Spleen (tissue), 11 donors: ENCODE measurements around the gene NDUFAF4. TPM values are rescaled to one million over a fixed set of nuclear protein-coding genes. Genes with fewer than 3 reads are reported as not detected.

ENCODE experiments used
- DNase-seq: peaks from one replicate; pipeline ENCODE4 v3.0.0-alpha.2; 2020
- H3K27ac ChIP-seq, 8 donors: fragments of 200-600 bp; sonication (generic) in 7 of 8; 1 replicate in 4 of 8; 2 replicates in 4 of 8; pipeline versions ENCODE4 v1.5.0 to v1.8.0; 2016 to 2021; ENCODE audit warnings: inconsistent platforms in 4 of 8, mild to moderate bottlenecking in 4 of 8, moderate library complexity in 1 of 8
- H3K27me3 ChIP-seq, 7 donors: fragments of 200-600 bp; sonication (generic) in 6 of 7; replicated peaks in 1 of 7; 1 replicate in 4 of 7; 2 replicates in 3 of 7; pipeline versions ENCODE4 v1.5.0 to v1.8.0; 2016 to 2021; ENCODE audit warnings: inconsistent platforms in 3 of 7, mild to moderate bottlenecking in 1 of 7
- H3K36me3 ChIP-seq, 6 donors: fragments of 200-600 bp; sonication (generic) in 5 of 6; 1 replicate in 4 of 6; 2 replicates in 2 of 6; pipeline versions ENCODE4 v1.5.0 to v1.8.0; 2016 to 2021; ENCODE audit warnings: inconsistent platforms in 2 of 6
- H3K4me1 ChIP-seq, 6 donors: fragments of 200-600 bp; sonication (generic) in 5 of 6; 1 replicate in 3 of 6; 2 replicates in 3 of 6; pipeline versions ENCODE4 v1.5.0 to v1.8.0; 2016 to 2021; ENCODE audit warnings: inconsistent platforms in 3 of 6
- H3K4me3 ChIP-seq, 8 donors: fragments of 200-600 bp; sonication (generic) in 7 of 8; 1 replicate in 4 of 8; 2 replicates in 4 of 8; pipeline versions ENCODE4 v1.5.0 to v1.8.0; 2016 to 2021; ENCODE audit warnings: inconsistent platforms in 4 of 8, mild to moderate bottlenecking in 4 of 8, moderate library complexity in 2 of 8
- H3K9me3 ChIP-seq, 8 donors: fragments of 200-600 bp; sonication (generic) in 7 of 8; 1 replicate in 4 of 8; 2 replicates in 4 of 8; pipeline versions ENCODE4 v1.5.0 to v1.8.0; 2016 to 2021; ENCODE audit warnings: inconsistent platforms in 4 of 8
- POLR2A ChIP-seq, 3 donors: fragments of 450-650 bp; IDR thresholded peaks; one replicate each; pipeline ENCODE4 v1.5.1; 2017; ENCODE audit warnings: antibody characterized with exemption in 3 of 3, mild to moderate bottlenecking in 1 of 3
- POLR2AphosphoS5 ChIP-seq, 3 donors: sonication (generic); formaldehyde crosslinking; IDR thresholded peaks; one replicate each; pipeline ENCODE4 v1.5.1; 2017; ENCODE audit warnings: antibody characterized with exemption in 3 of 3
- WGBS, 5 donors: extraction: QIAGEN DNeasy Blood & Tissue Kit in 3 of 5; methylation state at CpG; one replicate each; pipeline versions ENCODE4 v1.1.5 to v1.1.7; 2013 to 2018; 5-methylcytosine and 5-hydroxymethylcytosine counted together
- intact Hi-C: fragments of 100-400 bp; cut with DNase I; formaldehyde crosslinking; loops from one replicate; pipeline ENCODE4 v1.15.0; 2023; ENCODE audit warnings: low total_unique reads
- polyA plus RNA-seq, 3 donors: library from polyadenylated mRNA; stranded (reverse); fragments of 200-250 nt; gene quantifications; one replicate each; pipeline ENCODE4 v1.2.1, GENCODE V29; 2013
- small RNA-seq, 4 donors: library from RNA; depleted of rRNA; stranded (forward); fragments of <200 nt; gene quantifications; one replicate each; pipeline ENCODE3, GENCODE V24; 2016
- total RNA-seq, 7 donors: library from RNA; depleted of rRNA in 3 of 7; stranded (reverse); fragments of >200 nt in 3 of 7; fragmentation: NEBNext Ultra II Directional in 4 of 7; extraction: Animal tissue kit (Norgen Biotek cat#: 25700) in 4 of 7; gene quantifications; one replicate each; pipeline versions ENCODE4 v1.1.0 to v1.2.1, GENCODE V29; 2016 to 2021
- TF ChIP-seq, protein P1 (sequence below), 11 experiments: fragments of 200-600 bp in 7 of 11; fragments of 450-650 bp in 4 of 11; sonication (generic) in 4 of 11; IDR thresholded peaks in 8 of 11; conservative IDR thresholded peaks in 3 of 11; 1 replicate in 7 of 11; 2 replicates in 4 of 11; pipeline versions ENCODE4 v1.4.0 to v1.8.0; 2016 to 2021; ENCODE audit warnings: antibody characterized with exemption in 11 of 11, inconsistent platforms in 4 of 11, mild to moderate bottlenecking in 1 of 11
- donor health status: healthy with polysubstance abuse.
- donor health status: DM: no; HTN: no; CAD: no; lungs with moderate emphysema.
- donor health status: DM: no; HTN: no; CAD: no.
- donor health status: Bipolar disorder and iron deficiency.
- donor health status: healthy.
- donor health status: DM: no; HTN: no; CAD: no.
- donor health status: DM: yes; HTN: yes; CAD: no.

The NDUFAF4 gene
- total and polyA plus RNA-seq, 10 donors, result 10.1 to 42.1 (median 31.9) TPM

DNA sequence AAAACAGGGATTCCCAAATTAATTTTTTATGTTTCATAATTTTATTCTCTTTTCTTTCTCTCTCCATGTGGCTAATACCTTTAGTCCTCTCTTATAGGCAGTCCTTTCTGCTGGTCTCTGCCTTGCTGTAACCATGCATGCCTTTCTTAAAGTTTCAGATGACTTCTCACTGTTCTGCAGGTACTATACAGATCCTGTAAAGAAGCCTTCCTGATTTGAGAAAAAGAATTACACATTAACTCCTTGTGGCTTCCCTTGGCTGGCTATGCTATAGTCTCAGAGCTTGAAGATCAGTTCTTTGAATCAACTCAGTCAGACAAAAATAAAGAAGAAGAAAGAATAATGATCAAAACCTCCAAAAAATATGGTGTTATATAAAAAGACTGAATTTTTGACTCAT, 53.2 kb downstream of the NDUFAF4 start:
- DNase-seq, result no peak
- TF ChIP-seq POLR2A (IDR thresholded peaks at IDR 0.05) (no peak), POLR2AphosphoS5 (IDR thresholded peaks at IDR 0.05) (no peak)
- TF ChIP-seq, protein P1, sequence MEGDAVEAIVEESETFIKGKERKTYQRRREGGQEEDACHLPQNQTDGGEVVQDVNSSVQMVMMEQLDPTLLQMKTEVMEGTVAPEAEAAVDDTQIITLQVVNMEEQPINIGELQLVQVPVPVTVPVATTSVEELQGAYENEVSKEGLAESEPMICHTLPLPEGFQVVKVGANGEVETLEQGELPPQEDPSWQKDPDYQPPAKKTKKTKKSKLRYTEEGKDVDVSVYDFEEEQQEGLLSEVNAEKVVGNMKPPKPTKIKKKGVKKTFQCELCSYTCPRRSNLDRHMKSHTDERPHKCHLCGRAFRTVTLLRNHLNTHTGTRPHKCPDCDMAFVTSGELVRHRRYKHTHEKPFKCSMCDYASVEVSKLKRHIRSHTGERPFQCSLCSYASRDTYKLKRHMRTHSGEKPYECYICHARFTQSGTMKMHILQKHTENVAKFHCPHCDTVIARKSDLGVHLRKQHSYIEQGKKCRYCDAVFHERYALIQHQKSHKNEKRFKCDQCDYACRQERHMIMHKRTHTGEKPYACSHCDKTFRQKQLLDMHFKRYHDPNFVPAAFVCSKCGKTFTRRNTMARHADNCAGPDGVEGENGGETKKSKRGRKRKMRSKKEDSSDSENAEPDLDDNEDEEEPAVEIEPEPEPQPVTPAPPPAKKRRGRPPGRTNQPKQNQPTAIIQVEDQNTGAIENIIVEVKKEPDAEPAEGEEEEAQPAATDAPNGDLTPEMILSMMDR (IDR thresholded peaks at IDR 0.05 in 8 of 11, conservative IDR thresholded peaks at IDR 0.05 in 3 of 11), result no peak
- Histone ChIP-seq H3K4me3 (no peak overlapping the region), H3K4me1 (no peaks in the 10 kb centered on the region), H3K27me3 (peaks cover 0 to 6% (median 0%) of the 10 kb centered on the region in 7 donors), H3K36me3 (no peaks in the 10 kb centered on the region), H3K27ac (no peak overlapping the region), H3K9me3 (peaks cover 0 to 37% (median 14%) of the 10 kb centered on the region in 8 donors)
- intact Hi-C loops, result no loop called here

DNA sequence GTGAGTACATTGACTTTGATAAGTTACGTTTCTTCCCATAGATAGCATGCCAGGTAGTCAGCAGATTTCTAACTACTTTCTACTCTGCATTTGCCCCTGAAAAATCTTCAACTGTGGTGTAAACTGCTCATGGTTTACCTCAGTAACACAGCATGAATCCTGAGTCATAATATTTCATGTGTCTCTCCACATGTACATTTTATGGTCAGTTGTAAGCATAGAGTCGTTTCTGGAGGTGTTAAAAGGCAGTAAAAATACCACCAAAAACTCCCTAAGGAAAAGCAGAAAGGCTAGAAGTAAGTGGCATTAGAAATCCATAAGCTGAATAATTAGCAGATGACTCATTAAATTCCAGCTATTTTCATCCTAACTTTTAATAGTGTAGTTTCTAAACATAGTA, 56.3 kb downstream of the NDUFAF4 start:
- no peak for DNase-seq
- H3K4me1 ChIP-seq, result peaks cover 3 to 19% (median 14%) of the 10 kb centered on the region in 6 donors
- no peaks in the 10 kb centered on the region for H3K36me3 ChIP-seq
- WGBS, 5 donors, result 48 to 71% (median 54%) methylated on average over 2 of the region's 2 CpGs
- peaks cover 0 to 33% (median 11%) of the 10 kb centered on the region in 7 donors for H3K27me3 ChIP-seq
- TF ChIP-seq POLR2A (IDR thresholded peaks at IDR 0.05), result no peak
- TF ChIP-seq, protein P1 (IDR thresholded peaks at IDR 0.05 in 8 of 11, conservative IDR thresholded peaks at IDR 0.05 in 3 of 11), result no peak
- no peak for TF ChIP-seq POLR2AphosphoS5 (IDR thresholded peaks at IDR 0.05)
- H3K9me3 ChIP-seq, result peaks cover 0 to 22% (median 11%) of the 10 kb centered on the region in 8 donors
- intact Hi-C loops, result no loop called here
- no peak overlapping the region for H3K27ac ChIP-seq
- H3K4me3 ChIP-seq, result no peak overlapping the region

Small RNAs within 50 kb of the gene (small RNA-seq; reads per million reads assigned to genes)
- 0 reads per million in 4 donors for gene RN7SL509P

Other genes with a start within 250 kb of the NDUFAF4 start
- gene GPR63, start 60.4 kb downstream of the NDUFAF4 start, total RNA-seq, result 1 to 10 TPM in 1 of 7 donors, under 1 TPM in 6; 0.37 to 1.2 (median 0.63) TPM
- gene GPR63, start 60.4 kb downstream of the NDUFAF4 start, polyA plus RNA-seq, result under 1 TPM; 0.02 to 0.19 (median 0.08) TPM
- 1 to 10 TPM in 3 of 7 donors, under 1 TPM in 4; 0.23 to 3.9 (median 0.52) TPM for gene KLHL32, start 26.8 kb upstream of the NDUFAF4 start, total RNA-seq
- under 1 TPM; 0.26 to 0.35 (median 0.29) TPM for gene KLHL32, start 26.8 kb upstream of the NDUFAF4 start, polyA plus RNA-seq